B cell (primary cell): ENCODE data around the gene PRKACB.

ENCODE experiments used
- EZH2 ChIP-seq: IDR thresholded peaks from 2 replicates; pipeline ENCODE4 v1.6.1; 2012; ENCODE audit warnings: borderline replicate concordance, low read depth, mild to moderate bottlenecking, moderate library complexity, low read length; ENCODE audit not compliant: insufficient read depth, poor library complexity, severe bottlenecking
- TF ChIP-seq, protein P1 (sequence below): fragments of 200-600 bp; IDR thresholded peaks from one replicate; pipeline ENCODE4 v1.8.0; 2022; ENCODE audit warnings: antibody characterized with exemption, mild to moderate bottlenecking

DNA sequence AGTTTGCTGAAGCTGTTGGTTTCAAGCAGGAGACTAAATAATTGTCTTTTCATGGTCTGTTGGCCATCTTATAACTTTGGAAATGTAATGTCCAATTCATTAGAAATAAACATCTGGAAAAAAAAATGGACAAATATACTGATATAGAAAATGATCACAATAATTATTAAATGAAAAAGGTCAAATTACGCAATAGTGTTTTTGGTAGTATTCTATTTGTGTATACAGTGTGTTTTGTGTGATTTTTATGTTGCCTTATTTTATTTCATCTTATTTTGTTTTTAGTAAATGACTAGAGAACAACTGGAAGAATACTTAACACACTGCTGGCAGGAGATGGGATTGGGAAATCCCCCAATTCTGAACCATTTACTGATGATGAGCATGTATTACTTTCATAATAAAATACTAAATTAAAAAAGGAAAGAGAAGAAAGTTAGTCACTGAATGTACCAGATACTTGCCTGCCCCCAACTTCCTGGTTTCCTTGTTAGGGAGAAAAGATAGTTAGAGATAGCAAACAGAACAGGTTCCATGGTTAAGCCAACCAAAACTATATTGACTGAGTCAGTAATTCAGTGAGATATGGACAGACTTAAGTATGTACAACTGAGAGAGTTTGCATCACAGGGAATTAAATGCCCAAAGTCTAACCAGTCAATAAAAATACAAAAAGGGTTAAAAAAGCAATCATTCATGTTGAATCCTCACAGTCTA, 133.4 kb downstream of the PRKACB start:
- TF ChIP-seq, protein P1, sequence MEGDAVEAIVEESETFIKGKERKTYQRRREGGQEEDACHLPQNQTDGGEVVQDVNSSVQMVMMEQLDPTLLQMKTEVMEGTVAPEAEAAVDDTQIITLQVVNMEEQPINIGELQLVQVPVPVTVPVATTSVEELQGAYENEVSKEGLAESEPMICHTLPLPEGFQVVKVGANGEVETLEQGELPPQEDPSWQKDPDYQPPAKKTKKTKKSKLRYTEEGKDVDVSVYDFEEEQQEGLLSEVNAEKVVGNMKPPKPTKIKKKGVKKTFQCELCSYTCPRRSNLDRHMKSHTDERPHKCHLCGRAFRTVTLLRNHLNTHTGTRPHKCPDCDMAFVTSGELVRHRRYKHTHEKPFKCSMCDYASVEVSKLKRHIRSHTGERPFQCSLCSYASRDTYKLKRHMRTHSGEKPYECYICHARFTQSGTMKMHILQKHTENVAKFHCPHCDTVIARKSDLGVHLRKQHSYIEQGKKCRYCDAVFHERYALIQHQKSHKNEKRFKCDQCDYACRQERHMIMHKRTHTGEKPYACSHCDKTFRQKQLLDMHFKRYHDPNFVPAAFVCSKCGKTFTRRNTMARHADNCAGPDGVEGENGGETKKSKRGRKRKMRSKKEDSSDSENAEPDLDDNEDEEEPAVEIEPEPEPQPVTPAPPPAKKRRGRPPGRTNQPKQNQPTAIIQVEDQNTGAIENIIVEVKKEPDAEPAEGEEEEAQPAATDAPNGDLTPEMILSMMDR = no peak
- no peak for TF ChIP-seq EZH2
